ENCODE measurements around the gene NUDT16L1. TPM values are rescaled to one million over a fixed set of nuclear protein-coding genes. Genes with fewer than 3 reads are reported as not detected.

NUDT16L1 gene
- total and polyA plus RNA-seq, 9 of the 15 experiments (the other 6 are each of a cell fraction or from before 2014, with no cell fraction given): 1.4 to 37.6 (median 13.7) TPM

GRCh38 chr16:4647644-4647980 lies 45.8 kb upstream of the NUDT16L1 start:
- Histone ChIP-seq H3K9me3 (replicated peaks; ENCODE audit: control insufficient read depth, insufficient read depth, low read depth, low read length) (no peaks in the 10 kb centered on the region), H2AFZ (ENCODE audit: low read depth, low read length) (no peak overlapping the region), H3K27ac (ENCODE audit: extremely low read depth, low read depth, low read length) (no peak overlapping the region), H3K4me3 (no peak overlapping the region), H3K4me1 (replicated peaks in 1 of 2; ENCODE audit: control insufficient read depth in 2 of 2, insufficient read depth in 2 of 2, low read length in 2 of 2) (peaks cover 0 to 15% of the 10 kb centered on the region in 2 experiments; a peak in 3 of 5 replicates), H4K20me1 (replicated peaks; ENCODE audit: control insufficient read depth, insufficient read depth, low read length) (no peaks in the 10 kb centered on the region), H3K36me3 (ENCODE audit: control insufficient read depth, insufficient read depth, low read length) (peaks cover 30% of the 10 kb centered on the region; the same call in 1 of the 3 replicates), H3K9ac (ENCODE audit: insufficient read depth in 1 of 2, low read depth in 2 of 2, low read length in 2 of 2) (no peak overlapping the region), H3K9me1 (ENCODE audit: control insufficient read depth, insufficient read depth, low read length) (no peaks in the 10 kb centered on the region), H3K79me2 (ENCODE audit: control insufficient read depth, insufficient read depth, low read length) (peaks cover 38% of the 10 kb centered on the region), H3K4me2 (ENCODE audit: insufficient read depth, low read length) (no peak overlapping the region), H3K27me3 (ENCODE audit: control insufficient read depth in 2 of 2, insufficient read depth in 2 of 2, low read length in 2 of 2) (no peaks in the 10 kb centered on the region)
- ATAC-seq (no peak), FAIRE-seq (no peak), DNase-seq (ENCODE audit: extremely low read depth in 1 of 4, low spot score in 3 of 4) (no peak)
- TF ChIP-seq RFX7 (CRISPR knock-in tag; IDR thresholded peaks at IDR 0.05) (no peak), ZBTB11 (CRISPR knock-in tag; IDR thresholded peaks at IDR 0.05) (no peak), DLX4 (CRISPR knock-in tag; IDR thresholded peaks at IDR 0.05) (no peak), ZBTB8A (IDR thresholded peaks at IDR 0.05; ENCODE audit: partially characterized antibody) (no peak), TAF15 (IDR thresholded peaks at IDR 0.05; ENCODE audit: low read depth, low read length) (no peak), ZNF57 (CRISPR knock-in tag; IDR thresholded peaks at IDR 0.05) (no peak), BDP1 (IDR thresholded peaks at IDR 0.05; ENCODE audit: insufficient read depth, insufficient read length) (no peak), ILK (tag; IDR thresholded peaks at IDR 0.05; ENCODE audit: borderline replicate concordance, low read depth) (no peak)
- in situ Hi-C loops (cut with MboI): no loop called here
- BruUV-seq (replicated peaks): no TSS peak
- POLR2A ChIA-PET: no interaction called here
- 98% methylated on average over 7 of the region's 8 CpGs for WGBS (ENCODE audit: insufficient coverage, low coverage, missing lambda C conversion rate)
- CTCF ChIA-PET (ENCODE audit: low intra/inter-chr PET ratio): no interaction called here
- intact Hi-C loops (cut with micrococcal nuclease): no loop called here
